HUDEP-2 (cell line): ENCODE results near the gene TMEM39B.
"Not testable (repeated sequence)": the region's sequence is repeated elsewhere in the genome, so short reads cannot be mapped to it uniquely, and the experiment has no call there.

ENCODE experiments used
- DNase-seq, 76 experiments: peaks; one replicate each; lab custom pipeline; 2025; ENCODE audit not compliant: unreplicated experiment in 76 of 76; lab: John Stamatoyannopoulos, UW

Gene TMEM39B

DNA sequence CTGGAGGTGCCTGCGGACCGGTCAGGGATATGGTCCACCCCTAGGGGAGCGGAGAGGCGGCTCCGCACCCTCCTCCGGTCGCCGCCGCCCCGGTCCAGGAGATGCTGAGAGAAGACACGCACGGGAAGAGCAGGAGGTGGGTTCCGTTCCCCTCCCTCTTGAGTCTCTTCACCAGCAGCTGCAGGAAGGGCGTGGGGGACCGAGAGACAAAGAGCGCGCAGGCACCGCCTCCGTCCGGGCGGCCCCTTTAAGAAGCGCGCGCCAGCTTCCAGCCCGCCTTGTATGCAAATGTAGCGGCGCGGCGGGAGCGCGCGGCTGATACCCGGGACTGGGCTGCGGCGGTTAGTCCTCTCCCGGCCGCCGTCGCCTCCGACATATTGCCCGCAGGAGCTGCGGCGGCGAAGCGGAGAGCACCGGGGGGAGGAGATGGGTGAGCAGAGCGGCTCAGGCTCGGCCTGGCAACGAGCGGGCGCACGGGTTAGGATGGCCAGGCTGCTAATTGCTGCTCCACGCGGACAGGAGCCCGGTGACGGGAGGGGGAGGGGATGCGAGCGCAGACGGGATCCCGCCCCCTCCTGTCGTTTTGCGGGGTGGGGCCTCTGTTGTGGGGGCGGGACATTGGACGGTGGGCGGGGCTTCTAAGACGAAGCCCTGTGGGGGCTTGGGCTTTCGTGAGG is at the start of gene TMEM39B:
TMEM39B (plus strand) TSS at position 318 of the 677 bp plus-strand sequence; CDS start at position 427, 109 bp downstream.
- DNase-seq, result peak in 75 of 76 experiments; percentile 31 to 94 (median 85)

DNA sequence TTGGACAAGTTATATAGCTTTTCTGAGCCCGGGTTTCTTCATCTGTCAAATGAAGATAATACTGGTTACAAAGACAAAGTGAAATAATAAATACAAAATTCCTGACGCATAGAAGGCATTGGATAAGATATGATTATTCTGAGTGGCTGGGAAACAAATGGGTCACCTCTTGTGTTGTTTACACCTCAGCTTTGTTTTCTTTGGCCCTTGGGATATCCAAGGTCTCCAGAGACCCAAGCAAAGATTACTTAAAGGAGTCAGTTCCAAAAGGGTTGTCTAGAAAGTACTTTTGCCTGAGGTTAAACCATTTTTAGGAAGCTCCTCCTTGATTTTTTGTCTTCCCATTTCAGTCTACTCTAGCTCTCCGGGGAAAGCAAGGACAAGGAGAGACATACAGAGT is 49.4 kb upstream of the TMEM39B start:
- DNase-seq, result no peak

DNA sequence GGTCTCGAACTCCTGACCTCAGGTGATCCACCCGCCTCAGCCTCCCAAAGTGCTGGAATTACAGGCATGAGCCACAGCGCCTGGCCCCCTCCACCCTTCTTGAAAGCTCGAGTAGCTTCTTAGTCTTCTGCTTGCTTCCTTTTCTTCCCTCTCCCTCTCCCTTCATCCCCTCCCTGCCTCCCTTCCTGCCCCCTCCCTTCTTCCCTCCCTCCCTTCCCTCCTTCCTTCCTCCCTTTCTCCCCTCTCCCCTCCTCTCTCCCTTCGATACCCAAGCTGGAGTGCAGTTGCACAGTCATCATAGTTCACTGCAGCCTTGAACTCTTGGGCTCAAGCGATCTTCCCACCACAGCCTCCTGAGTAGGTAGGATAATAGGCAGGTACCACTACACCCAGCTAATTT is 47.2 kb upstream of the TMEM39B start:
- no peak for DNase-seq

DNA sequence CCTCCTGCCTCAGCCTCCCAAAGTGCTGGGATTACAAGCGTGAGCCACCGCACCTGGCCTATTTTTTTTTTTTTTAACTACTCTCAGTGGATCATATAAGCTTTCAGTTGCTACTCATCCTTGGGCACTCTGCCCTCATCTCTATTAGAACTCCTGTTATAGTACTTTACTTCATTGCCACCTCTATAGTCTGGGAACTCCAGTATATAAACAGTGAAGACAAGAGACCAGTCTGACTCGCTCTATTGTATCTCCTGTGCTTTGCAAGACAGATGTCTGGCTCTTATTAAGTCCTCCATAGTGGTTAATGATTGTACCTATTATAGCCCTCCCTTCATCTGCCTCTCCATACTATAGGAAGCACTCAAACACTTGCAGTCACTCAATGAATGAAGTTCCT is 44.0 kb upstream of the TMEM39B start:
- DNase-seq, result no peak

DNA sequence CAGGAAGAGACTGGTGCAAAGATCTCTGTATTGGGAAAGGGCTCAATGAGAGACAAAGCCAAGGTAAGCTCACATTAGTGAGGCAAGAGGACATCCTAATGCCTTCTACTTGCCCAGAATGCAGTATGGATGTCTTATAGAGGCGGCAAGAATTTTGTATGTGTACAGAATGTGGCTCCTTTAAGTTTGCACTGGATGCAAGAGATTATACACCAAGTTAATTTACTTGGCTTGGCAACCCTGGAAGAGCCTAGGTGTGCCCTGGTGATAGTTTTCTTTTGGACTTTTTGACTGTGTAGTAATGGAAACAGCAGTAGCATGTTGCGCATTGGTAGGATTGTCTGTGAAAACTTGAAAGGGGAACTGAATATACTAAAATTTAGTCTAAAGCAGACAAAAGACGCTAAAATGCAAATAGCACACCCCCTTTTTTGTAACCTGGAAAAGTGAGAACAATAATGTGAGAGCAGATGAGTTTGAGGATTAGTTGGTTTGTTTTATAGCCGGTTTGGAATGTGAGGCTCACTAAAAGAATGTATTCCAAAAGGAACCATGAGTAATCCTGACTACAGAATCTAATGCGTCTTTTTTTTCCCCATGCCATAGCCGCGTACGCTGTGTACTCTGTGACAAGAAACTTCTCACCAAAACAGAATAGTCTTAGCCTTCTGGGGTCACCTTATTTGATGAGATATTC is 41.0 kb upstream of the TMEM39B start:
- no peak for DNase-seq

DNA sequence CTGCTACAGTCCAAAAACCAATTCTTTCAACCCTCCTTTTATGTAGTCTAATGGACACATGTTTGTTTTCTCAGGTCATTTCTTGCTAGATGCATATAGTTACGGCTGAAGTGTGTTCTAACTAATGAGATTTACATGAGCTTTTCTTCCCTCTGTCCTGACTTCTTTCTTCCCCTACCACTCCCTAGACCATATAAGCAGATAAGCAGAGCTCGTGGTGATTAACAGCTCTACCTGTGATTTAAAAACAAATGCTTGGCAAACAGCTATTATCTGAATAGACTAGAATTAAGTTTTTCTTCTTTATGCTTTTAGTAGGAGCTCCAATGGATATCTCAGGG is 40.5 kb upstream of the TMEM39B start:
- DNase-seq, result no peak

DNA sequence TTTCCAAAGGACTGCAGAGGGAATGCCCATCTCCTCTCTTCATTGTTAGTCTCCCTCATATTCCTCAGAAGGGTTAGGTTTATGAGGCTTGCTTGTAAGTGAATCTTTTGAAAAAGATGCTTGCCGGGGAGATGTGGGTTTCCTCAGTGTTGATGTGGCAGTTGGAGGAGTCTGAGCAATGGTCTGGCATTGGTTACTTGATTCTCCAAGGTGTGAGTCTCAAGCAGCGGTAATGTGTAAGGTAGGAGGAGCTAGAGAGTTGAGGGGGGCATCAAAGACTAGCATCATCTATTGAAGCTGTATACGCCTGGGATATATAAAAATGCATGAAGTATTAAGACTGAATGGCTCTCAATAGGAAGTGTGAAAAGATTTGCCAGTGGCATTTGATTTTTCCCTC is 37.6 kb upstream of the TMEM39B start:
- no peak for DNase-seq

DNA sequence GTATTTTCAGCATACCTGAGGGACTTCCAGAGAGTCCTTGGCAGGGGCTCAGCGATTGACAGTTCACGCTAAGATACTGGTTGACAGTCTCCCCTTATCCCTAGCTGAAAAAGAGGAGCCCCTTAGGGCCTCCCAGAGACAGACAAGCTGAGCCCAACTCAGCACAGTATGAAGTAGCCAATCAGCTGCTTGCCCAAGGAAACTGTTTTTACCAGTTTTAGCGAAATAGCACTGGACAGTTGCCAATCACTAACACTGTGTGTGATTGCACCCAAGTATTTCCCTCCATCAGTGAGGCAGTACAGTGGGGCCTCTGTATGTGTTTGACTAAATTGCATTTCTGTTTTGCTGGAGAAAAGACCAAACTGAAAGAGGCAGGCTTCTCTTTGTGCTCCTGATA is 32.0 kb upstream of the TMEM39B start:
- no peak for DNase-seq

DNA sequence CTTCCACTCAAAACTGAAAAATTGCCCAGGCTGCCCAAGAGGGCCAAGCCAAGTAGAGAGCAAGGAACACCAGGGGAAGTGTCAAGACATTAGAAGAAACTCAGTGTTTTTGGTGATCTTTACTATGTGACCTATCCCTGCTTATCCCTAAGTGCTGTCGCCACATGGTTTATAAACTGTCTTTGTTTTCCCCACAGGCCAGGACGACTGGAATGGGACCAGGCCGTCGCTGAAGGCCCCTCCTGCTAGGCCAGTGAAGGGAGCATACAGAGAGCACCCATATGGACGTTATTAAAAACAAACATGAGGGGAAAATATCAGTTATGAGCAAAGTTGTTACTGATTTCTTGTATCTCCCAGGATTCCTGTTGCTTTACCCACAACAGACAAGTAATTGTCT is 30.4 kb upstream of the TMEM39B start:
- no peak for DNase-seq

DNA sequence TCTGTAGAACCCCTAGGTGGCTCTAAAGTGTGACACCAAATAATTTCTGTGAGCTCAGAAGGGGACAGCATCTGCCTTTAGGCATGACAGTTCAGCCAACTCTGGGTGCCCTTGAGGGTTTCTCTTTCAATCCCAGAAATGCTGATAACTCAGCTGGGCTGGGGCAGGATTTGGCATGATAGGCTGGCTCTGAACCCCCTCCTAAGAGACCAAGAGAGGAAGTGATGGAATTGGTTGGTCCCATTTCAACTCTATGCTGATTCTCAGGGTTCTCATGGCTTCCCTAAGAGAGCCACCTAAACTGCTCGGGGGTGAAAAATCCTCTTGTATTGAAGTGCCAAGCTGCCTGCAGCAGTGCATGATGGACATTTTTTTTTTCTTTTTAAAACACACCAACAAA is 28.5 kb upstream of the TMEM39B start:
- DNase-seq, result no peak

DNA sequence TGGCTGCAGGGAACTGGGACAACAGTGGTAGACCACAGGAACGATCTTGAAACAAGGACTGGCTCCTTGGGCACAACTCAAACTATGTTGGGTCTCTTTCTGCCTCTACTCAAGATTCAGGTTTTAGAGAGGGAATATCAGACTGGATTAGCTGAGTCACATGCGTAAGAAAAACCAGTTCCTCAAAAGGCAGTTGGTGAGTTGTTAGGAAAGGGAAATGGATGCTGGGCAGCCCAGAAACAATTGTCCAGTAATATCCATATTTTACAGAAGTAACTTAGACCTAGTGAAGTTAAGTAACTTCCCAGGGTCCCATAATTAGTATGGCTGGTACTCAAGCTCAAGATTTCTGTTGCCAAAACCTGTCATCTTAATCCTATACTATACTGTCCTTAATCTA is 27.0 kb upstream of the TMEM39B start:
- DNase-seq, result no peak

DNA sequence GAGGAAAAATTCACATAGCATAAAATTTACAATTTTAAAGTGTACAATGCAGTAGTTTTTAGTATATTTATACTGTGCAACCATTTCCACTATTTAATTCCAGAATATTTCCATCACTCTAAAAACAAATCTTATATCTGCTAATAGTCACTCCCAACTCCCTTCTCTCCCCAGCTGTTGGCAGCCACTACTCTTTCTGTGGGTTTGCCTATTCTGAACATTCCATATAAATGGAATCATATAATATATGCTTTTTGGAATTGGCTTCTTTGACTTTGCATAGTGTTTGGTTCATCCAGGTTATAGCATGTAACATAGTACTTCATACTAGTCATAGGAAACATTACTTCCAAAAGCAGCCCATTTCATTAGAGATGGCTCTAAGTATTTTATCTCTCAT is 25.0 kb upstream of the TMEM39B start:
- no peak for DNase-seq

DNA sequence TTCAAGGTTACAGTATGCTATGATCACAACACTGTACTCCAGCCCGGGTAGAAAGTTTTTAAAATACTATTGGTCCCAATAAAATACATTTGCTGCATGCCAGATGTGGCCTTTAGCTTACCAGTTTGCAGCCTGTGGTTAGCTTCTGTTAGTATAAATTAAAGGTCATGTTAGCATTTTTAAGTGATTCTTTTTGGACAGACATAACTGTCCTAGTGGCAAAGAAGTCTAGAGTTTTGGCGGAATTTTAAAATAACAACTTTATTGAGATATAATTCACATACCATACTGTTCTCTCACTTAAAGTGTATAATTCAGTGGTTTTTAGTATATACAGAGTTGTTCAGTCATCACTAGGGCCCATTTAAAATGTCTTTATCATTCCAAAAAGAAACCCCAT is 24.3 kb upstream of the TMEM39B start:
- DNase-seq, result no peak

DNA sequence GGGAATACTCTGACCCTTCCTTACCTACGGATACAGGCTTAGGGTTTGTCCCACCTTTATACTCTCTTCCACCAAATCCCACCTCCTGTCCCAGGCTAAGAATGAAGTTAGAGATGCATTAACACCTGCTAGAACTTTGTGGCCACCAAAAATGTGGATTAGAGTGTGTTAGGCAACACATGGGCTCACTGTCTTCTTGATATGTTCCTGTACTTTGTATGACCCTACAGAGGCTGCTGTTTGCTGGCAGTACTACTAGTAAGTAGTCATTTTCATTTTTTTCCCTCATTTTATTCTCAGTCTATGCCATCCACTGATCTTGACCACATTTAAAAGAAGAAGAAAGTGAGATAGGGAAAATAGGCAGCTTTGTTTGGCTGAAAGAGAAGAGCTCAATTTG is 21.0 kb upstream of the TMEM39B start:
- DNase-seq, result no peak

DNA sequence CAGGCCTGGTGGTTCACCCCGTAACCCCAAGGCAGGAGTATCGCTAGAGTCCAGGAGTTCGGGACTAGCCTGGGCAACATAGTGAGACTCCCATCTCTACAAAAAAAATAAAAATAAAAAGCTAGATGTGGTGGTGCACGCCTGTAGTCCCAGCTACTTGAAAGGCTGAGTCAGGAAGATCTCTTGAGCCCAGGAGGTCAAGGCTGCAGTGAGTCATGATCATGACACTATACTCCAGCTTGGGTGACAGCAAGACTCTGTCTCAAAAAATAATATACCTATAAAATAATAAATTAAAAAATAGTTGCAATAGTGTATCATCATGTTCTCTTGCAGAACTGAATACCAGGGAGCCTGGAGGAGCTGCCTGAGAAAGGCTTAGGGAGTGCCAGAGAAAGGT is 19.9 kb upstream of the TMEM39B start:
- no peak for DNase-seq

DNA sequence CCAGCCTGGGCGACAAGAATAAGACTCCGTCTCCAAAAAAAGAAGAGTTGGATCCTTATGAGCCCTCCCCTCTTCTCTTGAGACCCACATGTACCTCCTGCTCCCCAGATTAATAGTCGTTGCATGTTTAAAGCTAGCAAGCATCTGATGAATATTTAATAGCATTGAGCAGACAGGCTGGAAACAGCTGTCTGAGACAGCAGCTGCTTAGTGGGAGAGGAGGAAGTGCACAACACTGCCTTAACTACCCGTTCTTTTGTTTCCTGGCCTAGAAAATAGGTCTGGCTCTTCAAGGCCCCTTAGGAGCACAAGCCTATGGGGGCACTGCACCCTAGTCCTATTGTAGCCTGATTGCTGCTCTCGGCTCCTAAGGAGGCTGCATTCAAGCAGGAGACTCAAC is 17.3 kb upstream of the TMEM39B start:
- no peak for DNase-seq

DNA sequence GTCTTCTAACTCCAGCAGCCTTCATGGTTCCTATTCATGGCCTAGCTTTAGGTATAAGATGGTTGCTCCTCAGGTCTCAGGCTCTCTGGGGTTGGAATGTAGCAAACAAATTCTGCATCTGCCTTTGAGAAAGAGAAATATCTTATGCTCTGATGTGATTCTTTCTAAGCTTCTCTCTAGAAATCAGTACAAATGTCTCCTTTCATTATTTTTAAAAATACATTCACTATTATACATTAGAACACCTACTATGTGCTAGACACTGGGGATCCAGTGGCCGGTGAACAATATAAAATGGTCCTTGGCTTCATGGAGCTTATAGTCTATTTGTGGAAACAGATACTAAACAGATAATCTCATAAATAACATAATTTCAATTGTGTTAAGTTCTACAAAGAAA is 16.1 kb upstream of the TMEM39B start:
- DNase-seq, result no peak

DNA sequence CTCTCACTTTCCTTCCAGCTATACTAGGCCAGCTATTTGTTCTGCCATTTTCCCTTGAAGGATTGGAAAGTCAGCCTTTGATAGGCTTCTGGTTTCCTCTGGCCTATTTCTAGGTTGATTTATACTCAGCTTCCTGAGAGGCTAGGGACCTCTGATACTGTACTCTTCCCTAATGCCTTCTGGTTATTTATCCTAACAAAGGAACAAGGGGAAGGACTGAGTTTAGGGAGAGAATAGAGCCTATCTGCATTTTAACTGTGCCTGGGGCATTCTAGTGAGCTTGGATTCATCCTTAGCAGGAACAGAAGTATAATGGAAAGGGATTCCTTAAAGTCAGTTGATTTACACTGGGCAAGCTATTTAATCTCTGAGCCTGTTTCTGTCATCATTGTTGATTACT is 11.8 kb upstream of the TMEM39B start:
- DNase-seq, result no peak

DNA sequence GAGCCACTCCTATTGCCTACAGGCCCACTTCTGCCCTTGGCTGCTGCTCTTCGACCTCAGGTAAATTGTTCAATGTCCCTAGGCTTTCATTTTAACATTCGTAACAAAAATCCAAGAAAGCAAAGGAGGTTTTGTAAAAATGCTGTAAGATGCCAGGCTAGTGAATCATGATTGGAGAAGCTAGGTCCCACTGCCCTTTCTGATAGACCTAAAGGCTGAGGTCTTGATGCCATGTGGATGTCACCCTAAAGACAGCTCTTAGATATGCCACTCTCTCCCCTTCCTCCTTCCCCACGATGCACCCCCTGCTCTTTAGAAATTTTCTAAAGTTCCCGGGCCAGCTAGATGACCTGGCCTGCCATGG is 9.9 kb upstream of the TMEM39B start:
- no peak for DNase-seq

DNA sequence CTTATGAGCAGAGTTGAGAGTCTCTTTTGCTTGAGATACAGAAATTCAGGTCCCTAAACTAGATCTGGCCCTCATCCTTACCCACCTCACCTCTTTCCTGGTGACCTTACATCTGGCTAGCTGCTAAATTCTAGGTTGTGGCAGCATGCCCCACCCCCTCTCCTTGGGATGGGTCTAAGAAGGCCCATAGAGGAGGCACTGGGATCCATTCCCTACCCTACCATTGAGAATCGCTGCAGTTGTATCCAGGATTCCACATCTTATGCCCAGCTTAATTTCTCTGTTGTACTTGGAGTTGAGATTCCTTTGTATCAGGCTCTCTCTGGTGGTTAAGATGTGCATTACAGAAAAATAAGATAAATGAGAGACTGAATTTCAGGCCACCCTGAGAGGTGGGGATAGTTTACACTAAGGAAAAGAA is 9.5 kb upstream of the TMEM39B start:
- peak in 16 of 76 experiments; percentile 1 to 41 (median 16) for DNase-seq

DNA sequence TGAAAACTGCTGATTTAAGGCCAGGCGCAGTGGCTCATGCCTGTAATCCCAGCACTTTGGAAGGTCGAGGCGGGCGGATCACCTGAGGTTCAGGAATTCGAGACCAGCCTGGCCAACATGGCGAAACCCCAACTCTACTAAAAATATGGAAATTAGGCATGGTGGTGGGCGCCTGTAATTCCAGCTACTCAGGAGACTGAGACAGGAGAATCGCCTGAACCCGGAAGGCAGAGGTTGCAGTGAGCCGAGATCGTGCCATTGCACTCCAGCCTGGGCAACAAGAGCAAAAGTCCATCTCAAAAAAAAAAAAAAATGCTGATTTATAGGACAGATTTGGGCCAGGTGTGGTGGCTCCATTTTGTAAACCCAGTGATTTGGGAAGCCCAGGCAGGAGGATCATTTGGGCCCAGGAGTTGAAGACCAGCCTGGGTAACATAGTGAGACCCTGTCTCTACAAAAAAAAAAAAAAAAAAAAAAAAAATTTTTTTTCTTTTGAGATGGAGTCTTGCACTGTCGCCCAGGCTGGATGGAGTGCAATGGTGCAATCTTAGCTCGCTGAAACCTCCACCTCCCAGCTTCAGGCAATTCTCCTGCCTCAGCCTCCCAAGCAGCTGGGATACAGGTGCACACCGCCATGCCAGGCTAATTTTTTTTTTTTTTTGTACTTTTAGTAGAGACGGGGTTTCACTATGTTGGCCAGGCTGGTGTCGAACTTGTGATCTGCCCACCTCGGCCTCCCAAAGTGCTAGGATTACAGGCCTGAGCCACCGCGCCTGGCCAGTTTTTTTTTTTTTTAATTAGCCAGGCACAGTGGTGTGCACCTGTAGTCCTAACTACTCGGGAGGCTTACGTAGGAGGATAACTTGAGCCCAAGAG is 6.9 kb upstream of the TMEM39B start:
- not testable (repeated sequence) for DNase-seq

DNA sequence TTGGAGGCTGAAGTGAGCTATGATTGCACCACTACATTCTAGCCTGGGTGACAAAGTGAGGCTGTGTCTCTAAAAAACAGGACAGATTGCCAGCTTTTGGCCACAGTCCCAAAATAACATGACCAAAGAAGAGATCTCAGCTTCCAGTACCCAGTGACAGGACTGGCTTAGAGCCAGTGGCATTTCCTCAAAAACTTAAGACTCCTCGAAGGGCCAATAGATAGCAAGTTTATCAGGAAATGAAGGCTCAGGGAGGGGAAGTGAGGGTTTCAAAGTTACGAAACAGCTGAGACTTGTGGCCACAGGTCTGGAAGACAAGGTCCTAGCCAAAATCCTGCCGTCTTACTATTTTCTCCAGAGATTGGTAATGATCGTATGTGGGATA is 6.3 kb upstream of the TMEM39B start:
- peak in 73 of 76 experiments; percentile 13 to 93 (median 71) for DNase-seq
